Measurements from ENCODE around the gene STARD6. TPM values are rescaled to one million over a fixed set of nuclear protein-coding genes. Genes with fewer than 3 reads are reported as not detected.

Gene STARD6
- total RNA-seq, 1 experiment from 2014 or later, result not detected

DNA sequence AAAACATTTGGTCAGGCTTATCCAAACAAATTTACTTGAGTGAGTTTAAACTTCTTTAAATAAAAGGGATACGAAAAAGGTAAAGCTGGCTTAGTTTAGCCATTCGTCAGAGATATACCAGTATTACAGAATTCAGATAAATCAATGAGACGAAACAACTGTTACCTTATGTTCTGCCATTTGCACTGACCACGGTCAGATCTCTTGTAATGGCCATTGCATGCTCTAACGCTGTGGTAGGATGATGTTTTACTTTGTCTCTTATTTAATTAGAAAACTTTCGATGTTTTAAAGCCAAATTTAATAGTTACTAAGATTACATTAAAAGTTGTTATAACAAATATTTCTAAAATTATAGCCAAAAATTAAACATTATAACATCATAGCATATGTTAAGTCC lies 1.6 kb upstream of the STARD6 start (continued):
- TF ChIP-seq, protein P1, sequence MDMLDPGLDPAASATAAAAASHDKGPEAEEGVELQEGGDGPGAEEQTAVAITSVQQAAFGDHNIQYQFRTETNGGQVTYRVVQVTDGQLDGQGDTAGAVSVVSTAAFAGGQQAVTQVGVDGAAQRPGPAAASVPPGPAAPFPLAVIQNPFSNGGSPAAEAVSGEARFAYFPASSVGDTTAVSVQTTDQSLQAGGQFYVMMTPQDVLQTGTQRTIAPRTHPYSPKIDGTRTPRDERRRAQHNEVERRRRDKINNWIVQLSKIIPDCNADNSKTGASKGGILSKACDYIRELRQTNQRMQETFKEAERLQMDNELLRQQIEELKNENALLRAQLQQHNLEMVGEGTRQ (CRISPR knock-in tag; IDR thresholded peaks at IDR 0.05), result no peak

DNA sequence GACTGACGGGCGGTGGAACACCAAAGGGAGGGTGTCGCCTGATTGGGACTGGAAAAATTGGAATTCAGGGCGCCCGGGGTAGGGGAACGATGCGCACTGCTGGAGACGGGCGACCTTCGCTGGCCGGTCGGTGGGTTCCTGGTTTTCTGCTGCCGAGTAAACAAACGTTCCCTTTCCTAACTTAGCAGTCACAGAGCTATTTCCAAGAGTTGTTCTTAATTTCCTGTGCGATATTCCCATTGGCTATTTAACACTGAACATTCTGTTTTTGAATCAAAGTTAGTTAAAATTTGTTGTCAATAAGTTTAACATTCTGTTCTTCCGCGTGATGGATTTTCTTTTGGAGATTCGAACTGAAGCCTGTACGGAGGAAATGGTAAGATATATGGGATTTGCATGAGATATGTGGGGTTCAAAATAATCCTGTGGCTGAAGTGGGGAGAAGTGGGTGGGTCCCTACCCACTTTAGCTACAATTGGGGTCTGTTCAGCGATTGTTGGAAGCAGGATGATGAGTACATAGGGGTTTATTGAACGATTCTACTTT lies 910 bp upstream of the STARD6 start:
- TF ChIP-seq SMAD4 (CRISPR knock-in tag; IDR thresholded peaks at IDR 0.05), result no peak
- no peak for TF ChIP-seq JUN (CRISPR knock-in tag; IDR thresholded peaks at IDR 0.05)
- no peak for TF ChIP-seq GTF2I (CRISPR knock-in tag; conservative IDR thresholded peaks at IDR 0.05)
- no peak for TF ChIP-seq CREB1 (CRISPR knock-in tag; IDR thresholded peaks at IDR 0.05)
- no peak for TF ChIP-seq ARID4B (CRISPR knock-in tag; IDR thresholded peaks at IDR 0.05; ENCODE audit: borderline replicate concordance)
- TF ChIP-seq IRF2 (CRISPR knock-in tag; IDR thresholded peaks at IDR 0.05; ENCODE audit: borderline replicate concordance, low read depth), result no peak
- no peak for TF ChIP-seq NR2C2 (CRISPR knock-in tag; IDR thresholded peaks at IDR 0.05)
- TF ChIP-seq CREM (CRISPR knock-in tag; IDR thresholded peaks at IDR 0.05), result no peak
- no peak for TF ChIP-seq SOX15 (CRISPR knock-in tag; IDR thresholded peaks at IDR 0.05)
- peaks cover 17% of the 10 kb centered on the region for H3K4me1 Mint-ChIP-seq
- peak overlapping the region; percentile 99 for H3K27ac Mint-ChIP-seq
- CTCF ChIA-PET, result interaction anchor here (1.0 to 2.8 kb wide), 3 partner anchors 88 to 135 kb away, joined by 3 to 21 read pairs (median 10); partner anchors contain the start of gene POLI
- H3K4me3 Mint-ChIP-seq, result peak overlapping the region; percentile 100
- H3K9me3 Mint-ChIP-seq, result no peaks in the 10 kb centered on the region
- DNase-seq (ENCODE audit: low spot score) (no peak), ATAC-seq (peak; percentile 12)
- no peaks in the 10 kb centered on the region for H3K27me3 Mint-ChIP-seq (ENCODE audit: low read depth)
- POLR2A ChIA-PET, result no interaction called here
- H3K36me3 Mint-ChIP-seq, result peaks cover 23% of the 10 kb centered on the region

DNA sequence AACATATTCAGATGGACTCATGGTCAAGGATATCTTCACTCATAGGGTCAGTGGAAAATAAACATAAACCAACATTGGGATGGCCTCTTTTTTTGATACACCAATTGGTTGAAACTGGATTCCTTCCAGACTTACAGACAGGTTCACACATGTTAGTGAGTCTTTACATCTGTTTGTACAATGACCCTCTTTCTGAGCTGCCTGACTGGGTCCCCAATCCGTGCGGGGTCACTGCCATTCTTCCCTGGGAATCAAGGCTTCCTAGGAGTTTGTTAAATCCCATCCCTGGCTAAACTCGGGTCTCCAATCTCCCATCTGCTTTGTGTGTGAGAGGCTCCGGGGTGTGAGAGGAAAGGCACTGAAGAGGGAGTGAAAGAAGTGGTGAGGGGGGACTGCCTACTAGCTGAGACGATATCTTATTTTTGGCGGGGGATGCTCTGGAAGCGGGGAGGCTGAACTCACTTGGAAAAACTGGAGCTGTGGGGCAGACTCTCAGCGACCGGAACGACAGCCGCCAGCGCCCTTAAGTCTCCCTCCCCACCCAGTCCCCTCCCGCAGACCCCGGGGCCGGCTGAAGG lies 487 bp downstream of the STARD6 start:
- H3K27ac Mint-ChIP-seq, result peak overlapping the region; percentile 62
- TF ChIP-seq, protein P2, sequence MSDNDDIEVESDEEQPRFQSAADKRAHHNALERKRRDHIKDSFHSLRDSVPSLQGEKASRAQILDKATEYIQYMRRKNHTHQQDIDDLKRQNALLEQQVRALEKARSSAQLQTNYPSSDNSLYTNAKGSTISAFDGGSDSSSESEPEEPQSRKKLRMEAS (CRISPR knock-in tag; IDR thresholded peaks at IDR 0.05), result no peak
- TF ChIP-seq PRDM15 (CRISPR knock-in tag; IDR thresholded peaks at IDR 0.05), result 0 out of 2 replicates have a peak, but pooled peaks have one; percentile 45
- peak; percentile 13 for DNase-seq (ENCODE audit: low spot score)
- ATAC-seq, result peak; percentile 32
- no peaks in the 10 kb centered on the region for H3K27me3 Mint-ChIP-seq (ENCODE audit: low read depth)
- H3K4me3 Mint-ChIP-seq, result peak overlapping the region; percentile 100
- peaks cover 3% of the 10 kb centered on the region for H3K9me3 Mint-ChIP-seq
- H3K4me1 Mint-ChIP-seq, result peaks cover 17% of the 10 kb centered on the region
- H3K36me3 Mint-ChIP-seq, result peaks cover 19% of the 10 kb centered on the region
- CTCF ChIA-PET, result interaction anchor here (0.8 to 2.8 kb wide), 20 partner anchors 10 to 256 kb away, joined by 3 to 21 read pairs (median 4); partner anchors contain the start of genes MBD2 and POLI
- POLR2A ChIA-PET, result interaction anchor here (0.5 to 1.4 kb wide), 4 partner anchors 10 to 110 kb away, joined by 3 to 13 read pairs (median 3); partner anchors contain the start of gene POLI
